Hematopoietic multipotent progenitor cell (in vitro differentiated cells): ENCODE data around the gene FBXO48. TPM values are rescaled to one million over a fixed set of nuclear protein-coding genes. Genes with fewer than 3 reads are reported as not detected.

Source experiments
- DNase-seq, 3 donors: peaks; one replicate each; pipeline ENCODE4 v3.0.0-alpha.2; 2011 to 2015; ENCODE audit warnings: low read depth in 2 of 3, low spot score in 2 of 3
- total RNA-seq: library from RNA; depleted of rRNA; stranded (reverse); fragments of >200 nt; gene quantifications from one replicate; pipeline ENCODE4 v1.2.3, GENCODE V29; 2012

FBXO48 gene
- total RNA-seq, 1 donor = 0.27 TPM

GRCh38 chr2:68414876-68415275 lies 52.2 kb downstream of the FBXO48 start:
- peak in 2 of 3 donors; percentile 87 to 91 for DNase-seq

GRCh38 chr2:68414452-68414851 lies 52.6 kb downstream of the FBXO48 start:
- no peak for DNase-seq

- DNase-seq = no peak
These were observed 53.6 kb downstream of the FBXO48 start for GRCh38 chr2:68413466-68413865.

- DNase-seq = no peak
These were observed 54.8 kb downstream of the FBXO48 start for GRCh38 chr2:68412127-68412819.

GRCh38 chr2:68411397-68412126 lies 55.5 kb downstream of the FBXO48 start:
- peak in 2 of 3 donors; percentile 45 to 77 for DNase-seq

Other genes starting within 250 kb of the FBXO48 start
- gene PPP3R1, start 214.8 kb downstream of the FBXO48 start, total RNA-seq = 18.0 TPM
- gene CNRIP1, start 147.3 kb downstream of the FBXO48 start, total RNA-seq = 40.7 TPM
- 48.2 TPM for gene PLEK, start 102.0 kb downstream of the FBXO48 start, total RNA-seq
- gene APLF, start 291 bp upstream of the FBXO48 start, total RNA-seq = 5.4 TPM
- gene PROKR1, start 176.3 kb upstream of the FBXO48 start, total RNA-seq = under 0.01 TPM